Activated CD4-positive, alpha-beta T cell treated with anti-CD3 and anti-CD28 coated beads, Interleukin-2, Interleukin-6, amounts not matched to agents 100 ng/mL and 50 ng/mL, durations not matched to agents 16 hours and 8 hours (primary cell): ENCODE measurements around the gene ROBO1.

Experiments
- DNase-seq: peaks from one replicate; pipeline ENCODE4 v3.0.0-alpha.2; 2020

The ROBO1 gene

DNA sequence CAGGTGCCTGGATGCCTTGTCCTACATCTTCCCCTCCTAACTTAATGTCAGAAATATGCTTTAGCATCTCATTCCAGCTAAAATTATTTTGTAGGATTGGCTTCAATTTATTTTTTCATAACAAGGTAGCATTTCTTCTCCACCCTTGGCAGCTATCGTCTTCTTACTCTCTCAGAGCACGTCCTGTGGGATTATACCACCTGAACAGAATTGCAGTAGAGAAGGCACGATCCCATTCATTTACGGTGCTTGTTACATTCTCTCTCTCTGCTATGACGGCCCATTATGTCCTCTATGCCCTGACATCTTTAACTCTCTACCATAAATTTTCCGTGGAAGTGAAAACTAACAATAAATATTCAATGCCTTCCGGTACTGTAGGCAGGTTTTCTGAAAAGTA, 103.3 kb downstream of the ROBO1 start:
- no peak for DNase-seq

DNA sequence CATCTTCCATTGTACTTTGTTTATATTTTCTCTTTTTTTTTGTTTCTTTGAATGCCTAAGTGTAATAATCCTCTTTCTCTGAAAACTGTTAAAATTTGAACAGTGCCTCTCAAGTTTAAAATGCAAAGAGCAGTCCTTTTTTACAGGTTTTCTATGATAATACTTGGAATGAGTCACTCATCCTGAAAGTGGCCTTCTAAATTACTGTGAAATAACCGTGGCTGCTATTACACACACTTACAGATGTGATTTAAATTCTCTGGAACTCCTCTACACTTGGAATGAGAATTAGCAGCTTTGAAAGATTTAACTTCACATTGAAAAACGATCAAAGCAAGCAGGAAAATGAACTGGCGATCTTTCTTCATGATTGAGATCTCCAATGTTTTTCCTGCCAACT, 105.9 kb downstream of the ROBO1 start:
- no peak for DNase-seq

DNA sequence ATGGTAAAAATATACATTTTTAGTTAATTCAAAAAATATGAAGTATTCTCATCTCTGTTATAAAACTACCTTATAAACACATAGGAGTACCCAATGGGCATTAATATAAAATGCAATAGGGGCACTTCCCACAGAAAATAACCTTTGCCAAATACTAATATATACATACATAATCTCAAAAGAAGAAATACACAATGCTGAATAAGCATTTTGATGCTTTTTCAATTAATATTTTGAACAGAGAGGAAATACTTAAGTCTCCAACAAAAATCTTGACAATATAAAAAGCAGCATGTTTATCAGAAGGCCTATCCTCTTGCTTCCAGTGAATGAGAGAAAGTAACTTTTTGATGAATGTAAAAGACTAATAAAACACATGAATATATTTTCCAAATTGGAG, 110.7 kb downstream of the ROBO1 start:
- DNase-seq, result no peak

DNA sequence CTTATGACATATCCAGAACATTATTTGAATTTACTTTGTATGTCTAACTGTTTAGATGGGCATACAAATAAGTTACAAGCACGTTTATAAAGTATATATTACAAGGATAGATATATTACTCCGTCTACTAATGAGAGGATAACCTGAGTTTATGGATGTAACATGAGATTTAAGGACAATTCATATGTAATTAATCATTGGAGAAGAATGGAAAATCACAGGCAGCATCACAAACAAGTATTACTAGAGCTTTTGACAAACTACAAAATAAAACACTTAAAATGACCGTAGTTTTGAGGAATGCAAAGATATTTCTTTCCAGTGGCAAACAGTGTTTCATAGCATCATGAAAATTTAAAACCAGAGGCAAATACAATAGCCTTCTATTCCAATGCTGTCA, 113.8 kb downstream of the ROBO1 start:
- DNase-seq, result no peak

DNA sequence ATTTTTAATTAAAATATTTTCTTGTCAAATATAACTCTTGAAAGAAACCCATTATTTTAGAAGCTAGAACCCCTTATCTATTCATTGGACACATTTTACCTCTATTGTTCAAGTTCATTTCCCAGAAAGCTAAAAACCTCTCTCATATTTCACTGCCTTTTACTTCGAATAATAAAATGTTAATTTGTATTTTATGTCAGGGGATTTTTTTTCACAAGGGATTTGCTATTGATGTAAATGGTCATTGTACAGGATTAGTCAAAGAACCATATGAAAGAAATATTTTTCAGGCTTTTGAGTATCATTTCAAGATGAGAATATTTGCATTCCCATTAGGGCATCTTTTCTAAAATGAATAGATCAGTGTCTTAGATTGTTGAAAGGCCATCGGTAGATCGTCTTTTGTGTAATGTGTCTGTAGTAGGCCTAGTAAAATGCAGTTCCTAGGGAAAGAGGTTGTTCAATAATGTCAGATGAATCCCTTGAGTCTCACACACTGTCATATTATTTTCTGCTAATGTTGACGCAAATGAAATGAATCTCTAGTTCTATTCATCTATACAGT, 114.5 kb downstream of the ROBO1 start:
- DNase-seq, result no peak

DNA sequence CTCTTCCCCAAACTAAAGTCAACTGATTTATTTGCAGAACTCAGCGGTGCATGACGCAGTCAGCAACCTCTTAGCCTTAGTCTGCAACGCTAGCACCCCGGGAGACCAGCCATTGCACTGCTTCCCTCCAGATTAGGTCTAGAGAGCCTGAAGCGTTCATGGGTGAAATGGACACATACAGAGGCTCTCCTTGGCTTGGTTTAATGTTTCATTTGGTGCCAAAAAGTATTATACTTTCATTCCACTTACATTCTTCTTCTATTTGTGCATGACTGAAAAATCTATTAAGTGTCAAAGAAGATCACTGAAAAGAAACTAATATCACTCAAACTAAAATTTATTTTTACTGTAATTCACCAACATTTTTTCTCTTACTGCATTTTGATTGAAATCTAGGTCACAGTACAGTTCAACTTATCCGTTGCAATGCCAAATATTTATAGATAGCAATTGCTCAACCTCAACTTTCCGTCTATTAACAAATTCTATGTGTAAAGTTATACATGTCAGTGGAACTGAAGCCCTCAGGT, 116.2 kb downstream of the ROBO1 start:
- no peak for DNase-seq

DNA sequence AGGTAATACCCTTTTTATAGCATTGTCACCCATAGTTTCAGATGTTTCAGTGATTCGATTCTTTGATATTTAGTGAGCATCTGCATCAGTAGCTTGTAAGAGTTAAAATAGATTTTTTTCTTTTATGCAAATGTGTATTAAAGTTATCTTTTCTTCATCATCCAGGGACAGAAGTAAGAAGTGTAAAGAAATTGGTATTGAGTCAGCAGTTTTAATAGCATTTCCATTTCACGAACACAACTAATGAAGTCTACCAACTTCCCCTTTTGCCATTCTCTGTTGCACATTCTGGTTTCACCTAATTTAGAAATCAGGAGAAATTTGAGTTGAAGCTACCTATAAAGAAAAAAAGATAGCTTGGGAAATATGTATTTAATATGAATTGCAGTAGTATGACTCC, 127.9 kb downstream of the ROBO1 start:
- DNase-seq, result no peak

DNA sequence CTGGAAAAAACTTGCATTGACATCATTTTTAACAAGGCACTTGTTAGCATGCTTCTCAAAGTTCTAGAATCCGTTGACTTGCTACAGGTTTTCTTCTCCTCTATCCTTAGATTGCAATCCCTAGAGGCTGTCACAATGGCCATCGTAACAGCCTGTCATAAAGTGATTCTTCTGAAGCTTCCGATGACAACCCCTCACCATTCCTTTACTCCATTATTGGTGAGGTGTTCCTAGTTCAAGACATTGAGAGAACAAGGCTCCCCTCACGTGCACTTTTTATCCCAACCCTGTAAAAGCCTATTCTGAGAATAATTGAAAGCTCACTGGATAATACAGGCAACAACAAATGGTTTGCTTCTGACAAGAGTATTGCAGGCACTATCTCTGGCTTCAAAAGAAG, 131.4 kb downstream of the ROBO1 start:
- DNase-seq, result no peak

DNA sequence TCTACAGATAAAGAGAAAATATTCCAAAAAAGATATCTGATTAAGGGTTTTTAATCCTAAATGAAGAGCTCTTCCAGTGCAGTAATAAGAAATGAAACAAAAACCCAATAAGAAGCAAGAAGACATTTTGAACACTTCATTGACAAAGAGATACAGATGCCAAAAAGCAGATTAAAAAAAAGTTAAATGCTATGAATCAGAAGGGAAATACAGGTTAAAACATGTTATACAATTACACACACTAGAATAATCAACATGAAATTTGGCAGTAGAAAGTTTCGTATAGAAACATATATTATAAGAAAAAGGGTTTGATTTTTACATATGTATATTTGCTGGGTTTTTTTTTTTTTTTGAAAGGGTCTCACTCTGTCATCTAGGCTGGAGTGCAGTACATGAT, 135.0 kb downstream of the ROBO1 start:
- no peak for DNase-seq

DNA sequence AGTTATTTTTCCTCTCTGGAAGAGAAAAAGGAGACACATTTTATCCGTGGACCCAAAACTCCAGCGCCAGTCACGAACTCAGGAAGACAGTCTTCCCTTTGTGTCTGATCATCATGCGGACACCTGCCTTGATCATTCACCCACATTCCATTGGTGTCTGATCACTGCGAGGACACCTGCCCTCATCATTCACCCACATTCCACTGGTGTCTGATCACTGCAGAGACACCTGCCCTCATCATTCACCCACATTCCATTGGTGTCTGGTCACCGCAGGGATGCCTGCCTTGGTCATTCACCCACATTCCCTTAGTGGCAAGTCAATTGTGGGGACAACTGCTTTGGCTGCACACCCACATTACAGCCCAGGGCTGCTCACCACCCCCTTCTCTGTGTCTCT, 148.9 kb downstream of the ROBO1 start:
- no peak for DNase-seq

DNA sequence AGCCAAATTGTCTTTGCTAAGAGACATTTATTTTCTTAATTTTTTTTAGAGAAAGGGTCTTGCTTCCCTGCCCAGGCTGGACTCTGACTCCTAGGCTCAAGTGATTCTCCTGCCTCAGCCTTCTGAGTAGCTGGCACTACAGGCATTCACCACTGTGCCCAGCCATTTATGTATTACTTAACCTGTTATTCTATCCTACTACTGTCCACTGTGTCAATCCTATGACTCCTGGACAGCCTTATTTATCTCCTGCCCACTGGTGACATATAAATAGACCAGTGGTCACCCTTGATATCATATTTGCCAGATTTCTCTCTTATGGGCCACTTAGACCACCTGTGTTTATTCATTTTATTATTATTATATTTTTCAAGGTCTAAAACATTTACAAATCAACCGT, 161.4 kb downstream of the ROBO1 start:
- DNase-seq, result no peak

DNA sequence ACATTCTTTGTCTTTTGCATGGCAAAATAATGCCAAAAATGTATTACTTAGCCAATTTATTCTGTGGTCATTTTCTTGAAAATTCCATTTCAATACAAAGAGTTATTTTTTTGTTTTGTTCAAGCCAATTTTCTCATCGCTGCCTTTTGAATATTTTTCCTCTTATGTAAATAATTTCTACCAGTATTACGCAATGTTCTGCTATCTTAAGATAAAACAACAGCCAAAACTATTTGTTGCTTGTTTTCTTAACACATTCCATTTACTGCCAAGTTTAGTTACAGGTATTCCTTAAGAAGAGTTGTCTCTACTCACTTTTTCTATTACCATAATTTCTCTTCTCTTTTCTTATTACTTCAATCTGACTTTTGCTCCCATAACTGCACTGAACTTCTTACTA, 163.1 kb downstream of the ROBO1 start:
- no peak for DNase-seq

DNA sequence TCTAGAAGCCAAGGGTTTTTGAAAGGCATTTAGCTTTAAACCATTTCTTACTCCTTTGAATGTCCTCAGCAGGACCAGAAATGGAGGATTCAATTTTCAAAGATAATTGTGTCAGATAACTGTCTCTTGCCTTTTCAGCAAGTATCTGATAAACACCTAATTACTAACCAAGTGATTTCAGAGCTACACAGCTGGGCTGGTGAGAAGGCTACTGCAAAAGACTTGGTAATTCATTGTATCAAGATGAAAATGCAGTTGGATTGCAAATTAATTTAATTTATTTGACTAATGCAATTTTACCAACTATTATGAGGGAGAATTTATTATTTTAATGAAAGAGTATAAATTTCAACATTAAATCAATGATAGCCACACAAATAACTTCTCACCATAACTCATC, 165.4 kb downstream of the ROBO1 start:
- no peak for DNase-seq

DNA sequence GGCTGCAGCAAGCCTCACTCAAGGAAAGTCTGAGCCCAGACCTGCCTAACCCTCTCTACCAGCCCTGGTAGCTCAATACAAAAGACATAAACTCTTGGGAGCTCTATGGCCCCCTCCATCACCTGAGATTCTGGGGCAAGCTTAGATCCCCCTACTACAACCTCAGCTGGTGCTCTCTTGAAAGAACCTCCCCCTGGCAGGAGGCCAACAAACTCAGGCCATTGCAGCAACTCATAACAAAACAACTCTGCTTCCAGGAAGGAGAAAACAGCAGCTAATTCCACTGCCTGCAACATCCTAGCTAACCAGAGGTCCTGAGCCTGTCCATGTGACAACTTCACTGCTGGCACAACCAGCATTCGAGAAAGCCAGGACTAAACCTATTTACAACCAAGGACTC, 169.2 kb downstream of the ROBO1 start:
- DNase-seq, result no peak

DNA sequence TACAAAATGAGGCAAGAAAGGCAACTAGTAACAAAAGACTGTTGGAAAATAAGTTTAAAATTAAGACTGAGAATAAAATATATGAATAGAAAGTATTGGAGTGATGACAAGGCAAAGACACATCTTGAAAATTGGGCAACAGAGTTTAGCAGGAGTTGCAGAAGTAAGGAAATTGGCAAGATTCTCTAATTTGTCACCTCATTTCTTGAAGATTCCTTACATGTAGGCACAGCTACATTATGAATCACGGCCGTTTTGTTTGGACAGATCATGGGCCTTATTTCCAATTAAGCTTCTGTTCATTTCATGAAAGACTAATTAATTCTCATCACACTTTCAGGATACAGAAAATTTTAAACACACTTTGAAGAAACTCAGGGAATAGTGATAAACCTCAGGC, 170.1 kb downstream of the ROBO1 start:
- no peak for DNase-seq

DNA sequence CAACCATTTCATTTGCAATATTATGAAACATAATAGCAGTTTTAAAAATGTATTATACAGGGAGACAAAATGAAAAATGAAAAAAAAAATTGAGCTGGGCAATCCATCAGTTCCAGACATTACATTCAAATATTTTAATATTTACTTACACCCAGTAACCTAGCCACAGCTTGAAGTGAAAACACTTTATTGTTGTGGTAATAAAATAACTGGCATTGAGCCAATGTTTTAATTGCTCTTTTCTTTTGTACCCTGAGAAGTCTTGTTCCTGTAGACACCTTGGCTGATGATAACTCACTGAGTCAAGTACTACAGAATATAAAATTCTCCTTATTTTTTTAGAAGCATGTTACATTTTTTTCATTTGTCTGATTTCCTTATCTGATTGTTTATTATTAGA, 180.6 kb downstream of the ROBO1 start:
- no peak for DNase-seq

DNA sequence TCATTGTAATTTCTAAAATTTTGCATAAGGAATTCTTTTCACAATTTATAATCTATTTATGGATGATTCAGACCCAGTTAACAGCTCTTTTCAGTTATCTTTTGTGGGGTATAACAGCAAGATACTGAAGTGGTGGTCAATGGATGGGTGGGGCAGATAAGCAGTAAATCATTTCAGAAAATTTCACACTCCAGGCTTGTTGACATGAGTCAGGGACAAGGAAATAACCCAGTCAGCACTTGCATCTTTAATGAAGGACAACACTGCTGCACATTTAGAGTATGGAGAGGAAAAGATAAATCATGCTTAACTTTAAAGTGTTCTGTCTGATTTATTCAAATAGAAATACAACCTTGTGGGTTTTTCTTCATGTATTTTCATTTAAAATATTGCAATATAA, 181.6 kb downstream of the ROBO1 start:
- DNase-seq, result no peak

DNA sequence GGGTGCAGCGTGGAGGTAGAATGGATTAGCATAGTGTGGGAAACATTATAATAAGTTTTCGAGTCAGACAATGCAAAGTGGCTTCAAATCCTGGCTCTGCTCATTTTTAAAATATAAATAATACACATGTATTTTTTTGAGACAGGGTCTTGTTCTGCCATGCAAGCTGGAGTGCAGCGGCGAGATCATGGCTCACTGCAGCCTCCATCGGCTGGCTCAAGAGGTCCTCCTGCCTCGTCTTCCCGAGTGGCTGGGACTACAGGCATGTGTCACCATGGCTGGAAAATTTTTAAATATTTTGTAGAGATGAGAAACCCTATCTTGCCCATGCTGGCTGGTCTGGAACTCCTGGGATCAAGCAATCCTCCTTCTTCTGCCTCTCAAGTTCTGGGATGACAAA, 194.9 kb downstream of the ROBO1 start:
- no peak for DNase-seq

DNA sequence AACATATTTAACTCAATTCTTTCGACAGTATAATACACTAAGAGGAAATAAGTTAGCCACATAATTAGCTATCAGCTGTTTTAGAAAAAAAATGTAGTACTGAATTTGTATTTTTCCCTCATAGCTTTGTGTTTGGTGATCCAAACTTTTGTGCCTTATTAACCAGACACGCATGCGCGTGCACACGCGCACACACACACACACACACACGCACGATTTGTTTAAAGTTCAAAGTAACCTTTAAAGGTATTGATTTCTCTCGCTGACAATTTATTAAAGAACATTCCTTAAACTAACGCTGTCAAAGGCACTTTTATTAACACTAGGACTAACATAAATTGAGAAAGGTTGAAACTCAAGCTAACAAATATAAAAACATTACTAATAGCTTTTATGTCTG, 198.9 kb downstream of the ROBO1 start:
- no peak for DNase-seq

DNA sequence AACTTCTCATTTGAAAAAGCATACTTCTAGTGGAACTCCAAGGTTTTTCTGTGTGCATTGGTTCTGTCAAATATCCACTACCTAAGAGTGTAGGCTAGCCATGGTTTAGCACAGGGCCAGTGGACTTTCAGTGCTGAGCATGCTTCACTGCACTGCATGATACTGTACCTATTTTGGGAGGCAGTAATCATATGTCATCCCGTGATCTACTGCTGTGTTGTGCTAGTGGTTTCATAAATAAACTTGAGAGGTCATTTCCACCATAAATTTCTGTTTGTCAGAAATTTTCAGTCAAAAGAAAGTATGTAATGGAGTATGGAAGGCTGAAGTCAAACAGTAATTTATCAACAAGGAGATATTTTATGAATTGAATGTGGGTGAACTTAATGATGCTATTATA, 203.6 kb downstream of the ROBO1 start:
- DNase-seq, result no peak

DNA sequence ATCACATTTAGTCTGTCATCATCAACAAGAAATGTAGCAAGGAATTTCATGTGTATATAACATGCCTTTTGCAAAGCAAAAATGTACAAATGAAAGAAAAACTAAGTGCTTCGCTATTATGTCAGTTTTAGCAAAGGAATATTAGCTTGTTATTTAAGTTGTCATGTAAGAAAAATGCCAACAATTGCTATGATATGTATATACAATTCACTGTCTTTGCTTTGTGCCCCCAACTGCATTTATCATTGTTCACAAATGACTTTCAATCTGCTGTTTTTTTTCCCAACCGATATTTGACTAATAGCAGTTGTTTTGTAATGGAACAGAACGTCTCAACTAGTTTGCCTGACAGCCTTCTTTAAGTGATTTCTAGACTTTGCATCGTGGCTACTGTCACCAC, 207.1 kb downstream of the ROBO1 start:
- no peak for DNase-seq

DNA sequence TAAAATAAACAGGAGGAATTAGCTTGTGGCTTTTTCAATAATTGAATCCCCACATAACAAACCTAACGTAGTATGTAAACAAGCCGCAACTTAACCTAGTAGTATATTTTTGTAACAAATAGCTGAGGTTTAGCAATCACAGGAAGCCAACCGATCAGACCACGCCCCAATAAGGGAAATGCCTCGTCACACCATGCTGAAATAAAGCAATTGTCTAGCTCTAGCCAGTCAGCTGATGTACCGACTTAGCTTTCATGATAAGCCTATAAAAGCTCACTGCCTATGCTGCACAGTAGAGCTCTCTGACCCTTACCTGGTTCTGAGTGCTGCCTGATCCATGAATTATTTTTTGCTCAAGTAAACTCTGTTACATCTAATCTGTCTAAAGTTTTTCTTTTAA, 208.9 kb downstream of the ROBO1 start:
- no peak for DNase-seq

DNA sequence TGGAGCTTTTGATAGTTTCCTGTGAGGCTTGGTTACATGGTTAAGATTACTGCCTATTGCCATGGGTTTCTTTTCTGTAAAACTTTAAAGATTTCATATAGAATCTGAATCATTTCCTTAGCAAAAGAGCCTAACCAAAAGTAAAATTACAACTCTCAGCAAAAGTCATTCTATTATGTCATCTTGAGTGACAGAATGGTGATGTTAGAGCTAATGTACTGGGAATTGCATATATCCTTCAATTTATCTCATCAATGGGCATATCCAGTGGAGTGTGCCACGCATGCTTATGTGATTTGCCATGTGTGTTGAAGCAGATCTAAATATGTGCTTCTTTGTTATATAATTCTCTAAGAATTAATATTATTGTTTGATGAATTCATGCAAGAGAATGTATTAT, 212.1 kb downstream of the ROBO1 start:
- no peak for DNase-seq

DNA sequence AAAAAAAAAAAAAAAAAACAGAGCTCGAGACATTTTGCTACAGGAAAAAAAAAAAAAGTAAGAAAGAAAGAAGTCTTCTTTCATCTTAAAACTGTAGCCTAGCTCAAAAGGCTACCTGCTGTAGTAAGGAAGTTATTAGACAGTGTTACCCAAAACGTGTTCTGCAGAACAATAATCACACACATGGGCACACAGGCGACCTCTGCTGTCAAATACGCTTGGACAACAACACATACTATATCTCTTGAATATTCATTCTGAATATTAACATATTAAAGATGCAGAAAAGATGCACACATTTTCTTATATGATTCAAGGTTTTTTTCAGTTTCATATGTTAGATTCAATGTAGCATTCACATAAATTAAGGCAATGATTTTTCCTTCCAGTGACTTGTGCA, 215.8 kb downstream of the ROBO1 start:
- no peak for DNase-seq

DNA sequence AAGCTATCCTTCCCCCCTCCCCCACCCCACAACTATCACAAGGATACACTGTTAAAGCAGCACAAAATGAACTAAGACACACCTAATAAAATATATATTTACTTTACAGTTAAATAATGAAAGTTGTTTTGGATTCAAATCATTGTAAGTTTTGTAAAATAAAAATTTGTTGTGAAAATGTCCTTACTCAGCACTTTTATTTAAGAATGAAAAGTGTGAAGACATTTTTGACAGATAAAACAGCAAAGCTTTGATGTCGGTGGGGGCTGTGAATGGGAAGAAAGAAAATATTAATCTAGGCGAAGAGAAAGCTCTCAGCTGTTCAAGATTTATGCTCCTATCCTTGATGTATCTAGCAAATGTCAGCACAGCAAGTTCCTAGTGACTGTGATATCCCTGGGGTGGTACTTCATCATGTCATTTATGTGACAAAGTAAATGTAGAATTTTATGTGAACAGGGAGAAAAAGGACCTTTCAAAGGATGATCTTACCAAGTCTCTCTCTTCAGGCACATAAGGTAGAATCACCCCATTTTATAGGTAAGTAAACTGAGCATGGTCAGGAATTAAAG, 216.4 kb downstream of the ROBO1 start:
- no peak for DNase-seq
